LNCAP (cell line): ENCODE results near the gene LEFTY2.

Experiments
- CTCF ChIP-seq: fragments of 450-650 bp; IDR thresholded peaks from 2 replicates; pipeline ENCODE4 v1.5.1; 2017; ENCODE audit warnings: mild to moderate bottlenecking

Gene LEFTY2

GRCh38 chr1:225944951-225945350 is 3.9 kb upstream of the LEFTY2 start:
- no peak for TF ChIP-seq CTCF

GRCh38 chr1:225944387-225944786 is 3.4 kb upstream of the LEFTY2 start:
- TF ChIP-seq CTCF = no peak

GRCh38 chr1:225943582-225943981 is 2.6 kb upstream of the LEFTY2 start:
- TF ChIP-seq CTCF = no peak

- no peak for TF ChIP-seq CTCF
These were observed 1.6 kb upstream of the LEFTY2 start for GRCh38 chr1:225942574-225942973.

- no peak for TF ChIP-seq CTCF
These were observed 862 bp upstream of the LEFTY2 start for GRCh38 chr1:225941942-225942222.

GRCh38 chr1:225940385-225941151 is 452 bp downstream of the LEFTY2 start:
- no peak for TF ChIP-seq CTCF

- no peak for TF ChIP-seq CTCF
These were observed 3.7 kb downstream of the LEFTY2 start for GRCh38 chr1:225937048-225937968.
